ENCODE results near the gene SND1. TPM values are rescaled to one million over a fixed set of nuclear protein-coding genes. Genes with fewer than 3 reads are reported as not detected.

Gene SND1
- total and polyA plus RNA-seq, 10 of the 15 experiments (the other 5 are each of a cell fraction or from before 2014, with no cell fraction given), result 52.4 to 270 (median 146) TPM

DNA sequence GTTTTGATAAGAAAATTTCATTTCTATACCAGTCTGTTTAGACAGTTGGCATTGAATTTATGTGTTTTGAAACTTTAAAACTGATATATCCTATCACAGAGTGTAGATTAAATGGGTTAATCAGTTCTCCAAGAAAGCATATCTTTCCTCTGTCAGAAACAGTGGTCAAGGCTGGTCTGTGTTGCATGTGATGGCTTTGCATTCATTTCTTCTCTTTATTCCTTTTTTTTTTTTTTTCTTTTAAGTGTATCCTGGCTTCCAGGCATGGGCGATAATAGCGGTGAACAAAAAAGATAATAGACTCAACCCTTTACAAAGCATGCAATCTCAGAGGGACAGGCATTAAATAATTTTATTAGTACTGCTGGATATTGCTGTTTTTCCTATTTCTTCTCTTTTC is 242.6 kb downstream of the SND1 start:
- Histone ChIP-seq H3K27ac (ENCODE audit: control insufficient read depth, insufficient read depth) (no peak overlapping the region), H3K4me1 (ENCODE audit: control insufficient read depth, insufficient read depth, low read length) (peaks cover 13% of the 10 kb centered on the region), H3K79me2 (ENCODE audit: control insufficient read depth, insufficient read depth, low read length) (peaks cover 7% of the 10 kb centered on the region), H3K4me3 (no peak overlapping the region), H3K9me3 (replicated peaks; ENCODE audit: control insufficient read depth, insufficient read depth, low read length) (no peaks in the 10 kb centered on the region), H3K9ac (ENCODE audit: control insufficient read depth, insufficient read depth, low read length) (no peak overlapping the region), H2AFZ (ENCODE audit: control insufficient read depth, low read depth, low read length) (no peak overlapping the region), H3K27me3 (replicated peaks in 1 of 2; ENCODE audit: control insufficient read depth in 2 of 2, insufficient read depth in 2 of 2, low read length in 1 of 2) (no peaks in the 10 kb centered on the region), H3K36me3 (ENCODE audit: control insufficient read depth in 2 of 2, insufficient read depth in 2 of 2, low read length in 1 of 2) (peaks cover 2 to 22% of the 10 kb centered on the region in 2 experiments), H4K20me1 (ENCODE audit: control insufficient read depth, insufficient read depth) (no peaks in the 10 kb centered on the region), H3K4me2 (ENCODE audit: control insufficient read depth, insufficient read depth) (no peak overlapping the region)
- FAIRE-seq (no peak), DNase-seq (ENCODE audit: low read depth, low spot score) (no peak), ATAC-seq (no peak)
- ChIA-PET POLR2A (interaction anchor here (0.7 kb wide), 1 partner anchor 18 kb away, joined by 3 read pairs; no protein-coding TSS in a partner anchor), SMC1A (ENCODE audit: uncharacterized antibody, unreplicated experiment) (interaction anchor here (1.0 kb wide), 1 partner anchor 12 kb away, joined by 4 read pairs; no protein-coding TSS in a partner anchor), RAD21 (ENCODE audit: unreplicated experiment) (no interaction called here), CTCF (interaction anchor here (1.5 kb wide), 1 partner anchor 11 kb away, joined by 8 read pairs; no protein-coding TSS in a partner anchor)
- no TSS peak for BruUV-seq (replicated peaks)
- TF ChIP-seq, protein P1, sequence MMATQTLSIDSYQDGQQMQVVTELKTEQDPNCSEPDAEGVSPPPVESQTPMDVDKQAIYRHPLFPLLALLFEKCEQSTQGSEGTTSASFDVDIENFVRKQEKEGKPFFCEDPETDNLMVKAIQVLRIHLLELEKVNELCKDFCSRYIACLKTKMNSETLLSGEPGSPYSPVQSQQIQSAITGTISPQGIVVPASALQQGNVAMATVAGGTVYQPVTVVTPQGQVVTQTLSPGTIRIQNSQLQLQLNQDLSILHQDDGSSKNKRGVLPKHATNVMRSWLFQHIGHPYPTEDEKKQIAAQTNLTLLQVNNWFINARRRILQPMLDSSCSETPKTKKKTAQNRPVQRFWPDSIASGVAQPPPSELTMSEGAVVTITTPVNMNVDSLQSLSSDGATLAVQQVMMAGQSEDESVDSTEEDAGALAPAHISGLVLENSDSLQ (IDR thresholded peaks at IDR 0.05), result no peak
- TF ChIP-seq KAT2A (conservative IDR thresholded peaks at IDR 0.05; ENCODE audit: control insufficient read depth, low read depth, low read length) (no peak), ESRRA (IDR thresholded peaks at IDR 0.05; ENCODE audit: low read length) (no peak), HDGF (IDR thresholded peaks at IDR 0.05) (no peak), NR2C2 (IDR thresholded peaks at IDR 0.05; ENCODE audit: borderline replicate concordance, control insufficient read depth, insufficient read length, low read depth) (no peak), PML (IDR thresholded peaks at IDR 0.05; ENCODE audit: low read length) (no peak), BCL11A (IDR thresholded peaks at IDR 0.05; ENCODE audit: low read depth, low read length) (no peak)
- TF ChIP-seq, protein P2, sequence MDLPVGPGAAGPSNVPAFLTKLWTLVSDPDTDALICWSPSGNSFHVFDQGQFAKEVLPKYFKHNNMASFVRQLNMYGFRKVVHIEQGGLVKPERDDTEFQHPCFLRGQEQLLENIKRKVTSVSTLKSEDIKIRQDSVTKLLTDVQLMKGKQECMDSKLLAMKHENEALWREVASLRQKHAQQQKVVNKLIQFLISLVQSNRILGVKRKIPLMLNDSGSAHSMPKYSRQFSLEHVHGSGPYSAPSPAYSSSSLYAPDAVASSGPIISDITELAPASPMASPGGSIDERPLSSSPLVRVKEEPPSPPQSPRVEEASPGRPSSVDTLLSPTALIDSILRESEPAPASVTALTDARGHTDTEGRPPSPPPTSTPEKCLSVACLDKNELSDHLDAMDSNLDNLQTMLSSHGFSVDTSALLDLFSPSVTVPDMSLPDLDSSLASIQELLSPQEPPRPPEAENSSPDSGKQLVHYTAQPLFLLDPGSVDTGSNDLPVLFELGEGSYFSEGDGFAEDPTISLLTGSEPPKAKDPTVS (IDR thresholded peaks at IDR 0.05; ENCODE audit: low read depth, low read length), result no peak
- intact Hi-C loops (cut with micrococcal nuclease; ENCODE audit: unreplicated experiment) (no loop called here), in situ Hi-C loops (cut with MboI) (no loop called here)
- 100% methylated on average over 1 of the region's 2 CpGs for WGBS (ENCODE audit: insufficient coverage, insufficient replicate concordance, low lambda C conversion rate, missing lambda C conversion rate)

Measured in GM12878 (cell line).